GM19468 (cell line): Measurements from ENCODE around the gene POLDIP3.
A peak's percentile ranks its signal among the peaks of the same experiment; 100 is the strongest.
"Not testable (repeated sequence)": the region's sequence is repeated elsewhere in the genome, so short reads cannot be mapped to it uniquely, and the experiment has no call there.

Source experiments
- ATAC-seq: cut with Tn5 transposase; IDR thresholded peaks from one replicate; pipeline ENCODE4 v1.9.1; 2021; ENCODE audit warnings: mild to moderate bottlenecking, moderate library complexity, moderate number of reproducible peaks; ENCODE audit not compliant: unreplicated experiment; ENCODE audit errors: extremely low read depth

Gene POLDIP3

DNA sequence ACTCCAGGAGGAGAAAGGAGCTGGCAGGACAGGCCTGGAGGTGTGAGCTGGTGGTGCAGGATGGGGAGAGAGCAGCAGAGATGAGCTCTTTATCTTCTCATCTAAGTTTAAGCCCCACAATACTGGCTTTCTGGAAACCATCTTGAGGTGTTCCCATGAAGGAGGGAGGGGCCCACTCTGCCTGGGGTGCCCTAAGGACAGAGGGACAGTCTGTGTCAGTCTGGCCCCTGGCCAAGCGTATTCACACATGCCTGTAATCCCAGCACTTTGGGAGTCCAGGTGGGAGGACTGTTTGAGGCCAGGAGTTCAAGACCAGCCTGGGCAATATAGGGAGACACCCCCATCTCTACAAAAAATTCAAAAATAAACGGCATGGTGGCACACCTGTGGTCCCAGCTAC is 52.0 kb downstream of the POLDIP3 start:
- ATAC-seq = no peak

DNA sequence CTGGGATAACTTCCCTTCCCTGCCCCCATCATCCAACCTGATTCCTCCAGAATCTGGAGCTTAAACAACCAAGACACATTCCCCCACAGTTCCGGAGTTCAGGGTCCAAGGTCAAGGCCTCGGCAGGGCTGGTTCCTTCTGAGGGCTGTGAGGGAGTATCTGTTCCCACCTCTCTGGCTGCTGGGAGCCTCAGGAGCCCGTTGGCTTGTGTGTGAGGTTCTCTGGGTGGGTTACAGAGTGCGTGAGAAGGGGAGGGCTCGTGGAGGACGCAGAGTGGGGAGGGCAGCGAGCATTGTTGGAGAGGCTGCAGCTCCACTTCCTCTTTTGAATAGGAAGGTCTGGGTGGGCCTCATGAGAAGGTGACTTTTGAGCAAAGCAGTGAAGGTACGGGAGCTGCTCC is 52.4 kb downstream of the POLDIP3 start:
- no peak for ATAC-seq

DNA sequence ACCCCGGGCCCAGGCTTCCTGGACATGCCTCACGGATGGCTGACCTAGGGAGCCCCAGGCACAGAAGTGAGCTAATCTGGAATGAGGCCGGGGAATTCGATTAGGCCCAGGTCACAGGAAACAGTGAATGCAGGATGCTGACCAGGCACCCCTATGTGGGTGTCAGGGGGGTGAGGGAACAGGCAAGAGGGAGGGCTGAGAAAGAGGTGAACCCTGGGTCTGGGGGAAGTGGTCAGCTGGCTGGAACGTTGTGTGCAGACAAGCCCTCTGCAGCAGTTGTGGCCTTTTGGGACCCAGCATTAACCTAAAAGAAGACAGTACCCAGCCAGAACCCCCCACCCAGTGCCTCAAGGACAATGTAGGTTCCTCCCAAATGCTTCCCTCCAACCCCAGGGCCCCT is 52.8 kb downstream of the POLDIP3 start:
- no peak for ATAC-seq

DNA sequence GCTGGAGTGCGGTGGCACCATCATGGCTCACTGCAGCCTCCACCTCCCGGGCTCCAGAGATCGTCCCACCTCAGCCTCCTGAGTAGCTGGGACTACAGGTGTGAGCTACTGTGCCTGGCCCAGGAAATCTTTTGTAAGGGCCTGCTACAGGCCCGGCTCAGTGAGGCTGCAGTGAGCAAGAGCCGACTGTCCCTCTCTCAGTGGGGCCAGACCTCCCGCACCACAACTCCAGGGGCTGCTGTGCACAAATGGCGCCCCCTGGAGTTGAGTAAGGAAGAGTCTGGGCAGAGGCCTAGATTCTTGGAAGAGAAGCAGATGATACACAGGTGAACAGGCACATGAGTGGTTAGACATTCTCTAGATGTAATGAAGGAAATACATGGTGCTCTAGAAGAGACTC is 53.9 kb downstream of the POLDIP3 start:
- no peak for ATAC-seq

DNA sequence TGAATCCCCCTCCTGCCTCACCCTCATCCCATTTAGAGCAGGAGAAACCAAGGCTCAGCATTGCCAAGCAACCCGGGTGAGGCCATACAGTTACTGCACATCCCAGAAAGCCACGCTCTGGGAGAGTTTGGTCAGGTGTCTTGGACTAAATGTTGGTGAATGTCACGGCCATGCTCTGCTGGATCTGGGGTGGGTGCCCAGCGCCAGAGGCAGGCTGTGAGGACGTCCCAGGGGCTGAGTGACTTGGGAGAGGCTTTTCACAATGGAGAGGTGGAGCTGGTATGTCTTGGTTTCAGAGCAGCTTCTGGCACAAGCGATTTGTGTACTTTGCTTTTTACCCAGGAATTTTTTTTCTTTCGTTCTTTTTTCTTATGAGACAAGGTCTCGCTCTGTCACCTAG is 54.3 kb downstream of the POLDIP3 start:
- ATAC-seq = no peak

DNA sequence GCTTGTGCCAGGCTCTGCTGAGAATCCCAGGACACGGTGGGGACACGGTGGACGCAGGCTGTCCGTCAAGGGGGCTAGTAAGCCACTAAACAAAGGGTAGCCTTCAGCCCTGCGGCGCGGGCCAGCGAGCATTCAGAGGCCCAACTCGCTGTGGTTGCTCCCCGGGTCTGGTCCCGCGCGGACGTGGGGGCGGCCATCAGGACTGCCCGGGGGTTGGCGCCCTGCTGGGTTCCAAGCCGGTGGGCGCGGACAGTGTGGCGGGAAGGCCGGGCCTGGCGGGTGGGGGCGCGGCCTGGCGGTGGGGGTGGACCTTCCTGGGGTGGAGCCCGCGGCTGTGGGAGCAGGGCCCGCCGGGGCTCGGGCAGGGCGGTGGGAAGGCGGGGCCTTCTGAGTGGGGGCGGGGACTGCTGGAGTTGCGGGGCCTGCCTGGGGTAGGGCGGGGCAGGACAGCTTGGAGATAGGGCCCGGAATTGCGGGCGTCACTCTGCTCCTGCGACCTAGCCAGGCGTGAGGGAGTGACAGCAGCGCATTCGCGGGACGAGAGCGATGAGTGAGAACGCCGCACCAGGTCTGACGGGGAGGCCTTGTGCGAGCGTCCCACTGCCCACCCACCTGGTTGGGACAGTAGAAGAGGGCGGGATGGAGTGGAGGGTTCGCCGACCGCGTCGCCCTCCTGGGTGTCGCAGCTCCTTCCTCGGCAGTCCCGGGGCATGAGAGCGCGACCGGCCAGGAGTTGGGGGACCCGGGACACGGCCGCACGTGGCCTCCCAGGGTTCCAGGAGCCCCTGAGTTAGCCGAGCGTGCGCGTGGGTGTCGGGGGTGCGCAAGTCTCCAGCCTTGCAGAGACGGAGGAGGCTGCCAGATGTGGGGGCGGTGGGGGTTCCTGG is 61.0 kb downstream of the POLDIP3 start, which contains the start of gene SERHL2:
Gene SERHL2, plus strand, starts transcription at position 482 of the 887 bp plus-strand sequence. Its CDS starts 65 bp downstream, at position 547.
- ATAC-seq = no peak

DNA sequence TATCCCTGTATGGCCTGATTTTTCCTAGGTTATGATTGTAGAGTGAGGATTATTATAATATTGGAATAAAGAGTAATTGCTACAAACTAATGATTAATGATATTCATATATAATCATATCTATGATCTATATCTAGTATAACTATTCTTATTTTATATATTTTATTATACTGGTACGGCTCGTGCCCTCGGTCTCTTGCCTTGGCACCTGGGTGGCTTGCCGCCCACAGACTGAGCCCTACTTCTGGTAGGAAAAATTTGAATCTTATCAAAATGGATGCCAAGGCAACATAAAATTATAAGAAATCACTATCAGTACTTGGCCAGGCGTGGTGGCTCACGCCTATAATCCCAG is 62.4 kb downstream of the POLDIP3 start:
- not testable (repeated sequence) for ATAC-seq

DNA sequence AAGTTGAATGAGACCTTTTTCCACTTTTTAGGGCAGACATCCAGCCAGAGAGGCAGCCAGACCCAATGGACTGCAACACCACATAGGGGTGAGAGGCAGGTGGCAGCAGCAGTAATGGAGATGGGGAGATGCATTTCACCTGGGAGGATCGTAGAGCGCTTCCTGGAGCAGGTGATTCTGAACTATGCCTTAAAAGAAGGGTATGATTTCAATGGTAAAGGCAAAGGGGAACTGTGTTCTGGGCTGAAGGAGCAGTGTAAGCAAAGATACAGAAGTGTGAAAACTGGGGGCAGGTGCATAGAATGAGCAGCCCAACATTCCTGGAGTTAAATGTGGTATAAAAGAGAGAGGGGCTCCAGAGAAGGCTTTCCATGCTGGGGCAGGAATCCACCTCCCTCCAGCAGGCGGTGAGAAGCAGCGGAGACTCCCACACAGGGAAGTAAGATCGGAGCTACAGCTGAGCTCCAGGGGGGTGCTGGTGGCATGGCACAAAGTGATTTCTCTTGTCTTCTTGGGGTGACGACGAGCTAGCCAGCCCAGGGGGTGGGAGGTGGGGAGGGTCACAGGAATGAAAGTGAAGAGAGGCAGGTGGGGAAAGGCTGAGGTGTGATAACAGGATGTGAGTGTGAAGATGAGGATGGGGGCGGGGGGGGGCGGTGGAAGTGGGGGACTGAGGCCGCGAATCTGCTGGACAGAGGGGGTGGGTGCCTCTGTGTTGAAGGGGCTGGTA is 65.2 kb downstream of the POLDIP3 start:
- no peak for ATAC-seq

DNA sequence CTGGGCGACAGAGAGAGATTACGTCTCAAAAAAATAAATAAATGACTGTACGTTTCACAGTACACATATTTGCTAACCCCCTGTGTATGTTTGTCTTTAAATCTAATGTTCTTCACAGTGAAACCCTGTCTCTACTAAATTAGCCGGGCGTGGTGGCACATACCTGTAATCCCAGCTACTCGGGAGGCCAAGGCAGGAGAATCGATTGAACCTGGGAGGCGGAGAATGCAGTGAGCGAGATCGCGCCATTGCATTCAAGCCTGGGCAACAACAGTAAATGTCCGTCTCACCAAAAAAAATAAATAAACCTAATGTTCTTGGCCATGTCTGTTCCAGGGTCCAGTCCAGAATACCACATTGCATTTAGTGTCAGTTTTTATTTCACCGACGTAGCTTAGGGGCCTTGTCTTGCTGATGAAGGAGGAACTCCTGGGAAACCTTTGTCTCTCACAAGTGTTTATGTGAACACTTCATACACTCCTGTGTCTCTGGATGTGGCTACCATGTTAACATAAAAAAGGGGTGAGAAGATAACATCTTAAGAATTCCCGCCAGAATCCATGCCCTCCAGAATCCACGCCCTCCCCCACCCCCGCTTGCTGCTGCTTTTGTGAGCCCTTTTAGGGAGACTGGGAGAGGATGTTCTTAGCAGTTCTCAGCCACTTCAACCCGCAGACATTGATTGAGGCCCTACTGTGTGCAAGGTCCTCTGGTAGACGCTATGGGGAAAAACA is 65.9 kb downstream of the POLDIP3 start:
- ATAC-seq = no peak

DNA sequence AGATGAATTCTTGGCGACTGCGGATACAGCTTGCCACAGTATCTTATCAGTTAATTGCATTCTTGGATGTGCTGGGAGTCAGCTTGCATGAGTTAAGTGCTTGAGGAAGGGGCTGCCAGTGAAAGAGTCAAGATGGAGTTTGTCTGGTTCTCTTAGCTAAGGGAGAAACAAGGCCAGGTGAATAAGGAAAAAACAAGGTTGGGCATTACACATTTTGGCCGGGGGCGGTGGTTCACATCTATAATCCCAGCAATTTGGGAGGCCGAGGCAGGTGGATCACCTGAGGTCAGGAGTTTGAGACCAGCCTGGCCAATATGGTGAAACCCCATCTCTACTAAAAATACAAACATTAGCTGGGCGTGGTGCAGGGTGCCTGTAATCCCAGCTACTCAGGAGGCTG is 66.6 kb downstream of the POLDIP3 start:
- ATAC-seq = not testable (repeated sequence)

DNA sequence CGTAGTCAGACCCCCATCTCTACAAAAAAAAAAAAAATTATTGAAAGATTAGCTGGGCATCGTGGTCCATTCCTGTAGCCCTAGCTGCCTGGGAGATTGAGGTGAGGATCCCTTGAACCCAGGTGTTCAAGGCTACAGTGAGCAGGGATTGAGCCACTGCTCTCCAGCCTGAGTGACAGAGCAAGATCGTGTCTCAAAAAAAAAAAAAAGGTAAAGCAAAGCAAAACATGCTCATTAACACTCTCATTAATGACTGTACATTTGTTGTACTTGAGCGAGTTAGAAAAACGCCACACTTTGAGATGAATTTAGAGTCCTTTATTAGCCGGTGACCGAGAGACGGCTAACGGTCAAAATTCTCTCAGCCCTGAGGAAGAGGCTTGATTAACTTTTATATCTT is 67.1 kb downstream of the POLDIP3 start:
- no peak for ATAC-seq

DNA sequence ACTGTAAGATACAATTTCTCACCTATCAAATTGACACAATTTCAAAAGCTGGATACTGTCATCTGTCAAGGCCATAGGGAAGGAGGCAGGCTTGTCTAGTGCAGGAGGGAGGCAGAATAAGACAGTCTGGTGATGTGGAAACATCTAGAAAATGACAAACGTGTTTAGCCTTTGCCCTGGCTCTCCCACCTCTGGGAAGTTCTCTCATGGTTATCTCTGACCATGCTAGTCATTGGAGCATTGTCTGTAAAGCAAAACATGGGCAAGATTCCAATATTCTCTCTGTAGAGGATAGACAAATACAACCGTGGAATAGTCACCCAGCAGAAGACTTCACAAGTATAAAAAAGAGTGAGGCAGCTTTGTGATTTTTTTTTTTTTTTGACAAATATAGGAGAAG is 70.0 kb downstream of the POLDIP3 start:
- no peak for ATAC-seq

DNA sequence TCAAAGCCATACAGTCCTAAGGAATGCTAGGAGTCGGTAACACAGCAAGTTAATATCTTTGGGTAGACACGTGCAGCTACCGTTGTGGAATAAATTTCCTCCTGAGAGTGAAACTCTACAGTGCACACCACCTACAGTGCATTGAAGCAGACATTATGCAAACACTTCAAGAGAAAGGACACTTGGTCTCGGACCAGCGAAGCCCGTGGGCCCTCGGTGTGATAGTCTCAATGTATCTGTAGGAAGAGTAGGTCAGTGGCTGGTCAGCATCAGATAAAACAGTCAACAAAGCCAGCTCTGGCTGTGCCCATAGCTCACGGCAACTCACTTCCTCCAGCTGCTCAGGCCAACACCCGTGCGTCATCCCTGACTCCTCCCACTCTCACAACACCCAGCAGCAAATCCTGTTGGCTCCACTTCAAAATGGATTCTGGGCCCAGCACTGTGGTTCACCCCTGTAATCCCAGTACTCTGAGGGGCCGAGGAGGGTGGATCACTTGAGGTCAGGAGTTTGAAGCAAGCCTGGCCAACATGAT is 75.4 kb downstream of the POLDIP3 start:
- peak; percentile 24 for ATAC-seq

DNA sequence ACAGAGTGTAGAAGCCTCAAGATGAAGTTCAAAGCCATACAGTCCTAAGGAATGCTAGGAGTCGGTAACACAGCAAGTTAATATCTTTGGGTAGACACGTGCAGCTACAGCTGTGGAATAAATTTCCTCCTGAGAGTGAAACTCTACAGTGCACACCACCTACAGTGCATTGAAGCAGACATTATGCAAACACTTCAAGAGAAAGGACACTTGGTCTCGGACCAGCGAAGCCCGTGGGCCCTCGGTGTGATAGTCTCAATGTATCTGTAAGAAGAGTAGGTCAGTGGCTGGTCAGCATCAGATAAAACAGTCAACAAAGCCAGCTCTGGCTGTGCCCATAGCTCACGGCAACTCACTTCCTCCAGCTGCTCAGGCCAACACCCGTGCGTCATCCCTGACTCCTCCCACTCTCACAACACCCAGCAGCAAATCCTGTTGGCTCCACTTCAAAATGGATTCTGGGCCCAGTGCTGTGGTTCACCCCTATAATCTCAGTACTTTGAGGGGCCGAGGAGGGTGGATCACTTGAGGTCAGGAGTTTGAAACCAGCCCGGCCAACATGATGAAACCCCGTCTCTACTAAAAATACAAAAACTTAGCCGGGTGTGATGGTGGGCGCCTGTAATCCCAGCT is 77.4 kb downstream of the POLDIP3 start:
- ATAC-seq = peak; percentile 68

DNA sequence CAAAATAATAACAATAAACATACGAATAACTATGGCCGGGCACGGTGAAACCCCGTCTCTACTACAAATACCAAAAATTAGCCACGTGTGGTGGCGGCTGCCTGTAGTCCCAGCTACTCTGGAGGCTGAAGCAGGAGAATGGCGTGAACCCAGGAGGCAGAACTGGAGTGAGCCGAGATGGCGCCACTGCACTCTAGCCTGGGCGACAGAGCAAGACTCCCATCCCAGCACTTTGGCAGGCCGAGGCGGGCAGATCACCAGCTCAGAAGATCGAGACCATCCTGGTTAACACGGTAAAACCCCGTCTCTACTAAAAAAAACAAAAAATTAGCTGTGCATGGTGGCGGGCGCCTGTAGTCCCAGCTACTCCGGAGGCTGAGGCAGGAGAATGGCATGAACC is 78.0 kb downstream of the POLDIP3 start:
- not testable (repeated sequence) for ATAC-seq

DNA sequence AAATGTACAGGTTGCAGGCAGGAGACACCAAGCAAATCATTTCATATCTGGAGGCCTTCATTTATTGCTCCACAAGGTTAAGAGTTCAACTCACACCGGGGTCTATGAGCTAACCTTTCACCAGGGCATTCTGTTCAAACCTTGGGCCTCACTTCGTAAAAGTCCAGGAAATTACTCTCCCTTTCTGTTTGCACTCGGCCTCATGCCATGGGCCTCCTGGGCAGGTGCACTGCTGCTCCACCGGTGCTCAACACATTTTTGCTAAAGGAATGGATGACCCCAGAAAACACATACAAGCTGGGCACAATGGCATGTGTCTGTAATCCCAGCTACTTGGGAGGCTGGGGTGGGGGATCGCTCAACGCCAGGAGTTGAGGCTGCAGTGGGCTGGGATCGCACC is 78.5 kb downstream of the POLDIP3 start:
- ATAC-seq = no peak

DNA sequence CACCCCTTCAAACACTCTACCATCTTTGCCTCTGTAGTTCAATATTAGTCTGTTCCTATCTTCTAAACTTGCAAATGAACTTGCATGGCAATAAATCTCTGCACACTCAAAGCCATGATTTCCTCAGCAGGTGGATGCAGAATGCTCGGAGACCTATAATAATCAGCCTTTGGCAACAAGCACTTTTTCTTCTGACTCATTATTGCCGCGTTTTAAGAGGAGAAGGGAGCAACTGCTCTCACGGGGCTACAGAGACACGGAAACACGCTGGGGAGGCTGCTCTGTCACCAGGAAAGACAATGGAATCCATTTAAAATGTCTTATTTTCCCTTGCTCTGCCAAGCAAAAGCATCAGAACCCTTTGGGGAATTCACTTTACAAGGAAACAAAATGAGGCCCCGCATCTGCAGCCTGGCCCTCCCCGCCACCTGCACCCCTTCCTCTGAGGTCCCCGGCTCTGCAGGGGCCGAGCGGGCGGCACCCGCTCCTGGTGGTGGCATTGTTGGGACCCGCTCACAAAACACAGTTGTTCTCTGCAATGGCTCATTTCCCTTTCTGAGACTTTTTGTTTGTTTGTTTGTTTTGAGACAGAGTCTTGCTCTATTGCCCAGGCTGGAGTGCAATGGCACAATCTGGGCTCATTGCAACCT is 79.5 kb downstream of the POLDIP3 start:
- not testable (repeated sequence) for ATAC-seq
